Activated T-cell treated with anti-CD3 and anti-CD28 coated beads, Interleukin-2, amount 50 U/mL, for 72 hours (primary cell): ENCODE measurements around the gene PRR15L. TPM values are rescaled to one million over a fixed set of nuclear protein-coding genes. Genes with fewer than 3 reads are reported as not detected.
"Not testable (repeated sequence)": the region's sequence is repeated elsewhere in the genome, so short reads cannot be mapped to it uniquely, and the experiment has no call there.

Experiments
- ATAC-seq, 2 donors: fragments of 150-1000 bp; cut with Tn5 transposase; replicated peaks in 1 of 2; 2 replicates each; pipeline ENCODE4 v1.10.0; 2021; ENCODE audit warnings: moderate library complexity in 2 of 2, mild to moderate bottlenecking in 1 of 2
- DNase-seq, 2 donors: peaks; one replicate each; pipeline ENCODE4 v3.0.0; 2021 to 2022; ENCODE audit warnings: mixed read lengths in 1 of 2
- H3K27ac Mint-ChIP-seq: one replicate; pipeline ENCODE4 v1.8.0; 2022; ENCODE audit warnings: mild to moderate bottlenecking, moderate library complexity, mixed read lengths
- H3K27me3 Mint-ChIP-seq: one replicate; pipeline ENCODE4 v1.8.0; 2022; ENCODE audit warnings: low read depth, mixed read lengths
- H3K36me3 Mint-ChIP-seq, 2 donors: one replicate each; pipeline ENCODE4 v1.8.0; 2022; ENCODE audit warnings: mixed read lengths in 2 of 2, mild to moderate bottlenecking in 1 of 2; ENCODE audit not compliant: insufficient read depth in 2 of 2
- H3K4me1 Mint-ChIP-seq: one replicate; pipeline ENCODE4 v1.8.0; 2022; ENCODE audit warnings: low read depth, mixed read lengths
- H3K4me3 Mint-ChIP-seq, 2 donors: one replicate each; pipeline ENCODE4 v1.8.0; 2022; ENCODE audit warnings: mild to moderate bottlenecking in 2 of 2, mixed read lengths in 2 of 2, moderate library complexity in 2 of 2
- H3K9me3 Mint-ChIP-seq, 2 donors: one replicate each; pipeline ENCODE4 v1.8.0; 2022; ENCODE audit warnings: mixed read lengths in 2 of 2
- total RNA-seq, 2 donors: library from RNA; stranded (reverse); gene quantifications; one replicate each; pipeline ENCODE4 v1.2.3, GENCODE V29; 2022

Gene PRR15L
- total RNA-seq, 2 donors from 2014 or later: not detected

- Mint-ChIP-seq H3K27ac (no peak overlapping the region), H3K9me3 (no peaks in the 10 kb centered on the region), H3K36me3 (no peaks in the 10 kb centered on the region), H3K27me3 (no peaks in the 10 kb centered on the region), H3K4me3 (no peak overlapping the region), H3K4me1 (no peaks in the 10 kb centered on the region)
- DNase-seq (no peak), ATAC-seq (no peak)
These were observed 37.7 kb upstream of the PRR15L start for GRCh38 chr17:47995241-47995935.

GRCh38 chr17:47994724-47995123 is 37.0 kb upstream of the PRR15L start:
- no peaks in the 10 kb centered on the region for H3K36me3 Mint-ChIP-seq
- no peaks in the 10 kb centered on the region for H3K27me3 Mint-ChIP-seq
- no peak overlapping the region for H3K4me3 Mint-ChIP-seq
- DNase-seq (no peak), ATAC-seq (no peak)
- no peak overlapping the region for H3K27ac Mint-ChIP-seq
- H3K9me3 Mint-ChIP-seq: no peaks in the 10 kb centered on the region
- H3K4me1 Mint-ChIP-seq: no peaks in the 10 kb centered on the region

- H3K4me1 Mint-ChIP-seq: no peaks in the 10 kb centered on the region
- DNase-seq (no peak), ATAC-seq (no peak)
- no peaks in the 10 kb centered on the region for H3K27me3 Mint-ChIP-seq
- no peaks in the 10 kb centered on the region for H3K36me3 Mint-ChIP-seq
- H3K4me3 Mint-ChIP-seq: no peak overlapping the region
- H3K27ac Mint-ChIP-seq: no peak overlapping the region
- no peaks in the 10 kb centered on the region for H3K9me3 Mint-ChIP-seq
These were observed 36.3 kb upstream of the PRR15L start for GRCh38 chr17:47993964-47994363.

GRCh38 chr17:47993031-47993564 is 35.4 kb upstream of the PRR15L start:
- Mint-ChIP-seq H3K36me3 (no peaks in the 10 kb centered on the region), H3K27me3 (no peaks in the 10 kb centered on the region), H3K9me3 (no peaks in the 10 kb centered on the region), H3K4me3 (no peak overlapping the region), H3K4me1 (no peaks in the 10 kb centered on the region), H3K27ac (no peak overlapping the region)
- no peak for ATAC-seq
- DNase-seq: no peak

DNA sequence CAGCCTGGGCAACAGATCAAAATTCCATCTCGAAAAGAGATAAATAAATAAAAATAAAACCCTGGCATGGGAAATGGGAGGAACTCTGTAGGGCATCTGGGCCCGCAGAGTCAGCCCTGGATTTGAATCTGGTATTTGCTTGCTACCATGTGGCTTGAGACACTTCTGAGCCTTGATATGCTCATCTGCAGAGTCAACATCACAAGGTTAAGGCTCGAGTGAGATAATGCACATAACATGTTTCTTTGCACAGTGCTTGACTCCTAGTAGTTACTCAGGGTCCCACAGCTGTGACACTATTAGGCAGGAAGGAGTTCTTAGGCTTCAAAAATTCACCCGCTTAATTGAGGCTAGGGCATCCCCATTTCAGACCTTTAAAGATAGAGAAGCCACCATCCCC is 34.5 kb upstream of the PRR15L start:
- ATAC-seq (no peak), DNase-seq (no peak)
- Mint-ChIP-seq H3K9me3 (no peaks in the 10 kb centered on the region), H3K36me3 (no peaks in the 10 kb centered on the region), H3K27me3 (no peaks in the 10 kb centered on the region), H3K4me3 (no peak overlapping the region), H3K4me1 (no peaks in the 10 kb centered on the region), H3K27ac (no peak overlapping the region)

GRCh38 chr17:47990962-47991731 is 33.5 kb upstream of the PRR15L start:
- Mint-ChIP-seq H3K27me3 (no peaks in the 10 kb centered on the region), H3K27ac (no peak overlapping the region)

GRCh38 chr17:47989700-47990099 is 32.0 kb upstream of the PRR15L start:
- Mint-ChIP-seq H3K9me3 (no peaks in the 10 kb centered on the region), H3K4me1 (no peaks in the 10 kb centered on the region), H3K27me3 (no peaks in the 10 kb centered on the region), H3K27ac (no peak overlapping the region), H3K36me3 (peaks cover 2 to 3% of the 10 kb centered on the region in 2 donors), H3K4me3 (no peak overlapping the region)
- ATAC-seq (no peak), DNase-seq (no peak)

More at GRCh38 chr17:47990962-47991731, 33.5 kb upstream of the PRR15L start:
- no peaks in the 10 kb centered on the region for H3K9me3 Mint-ChIP-seq
- H3K4me3 Mint-ChIP-seq: no peak overlapping the region
- ATAC-seq: no peak
- no peak for DNase-seq
- no peaks in the 10 kb centered on the region for H3K4me1 Mint-ChIP-seq
- H3K36me3 Mint-ChIP-seq: no peaks in the 10 kb centered on the region

DNA sequence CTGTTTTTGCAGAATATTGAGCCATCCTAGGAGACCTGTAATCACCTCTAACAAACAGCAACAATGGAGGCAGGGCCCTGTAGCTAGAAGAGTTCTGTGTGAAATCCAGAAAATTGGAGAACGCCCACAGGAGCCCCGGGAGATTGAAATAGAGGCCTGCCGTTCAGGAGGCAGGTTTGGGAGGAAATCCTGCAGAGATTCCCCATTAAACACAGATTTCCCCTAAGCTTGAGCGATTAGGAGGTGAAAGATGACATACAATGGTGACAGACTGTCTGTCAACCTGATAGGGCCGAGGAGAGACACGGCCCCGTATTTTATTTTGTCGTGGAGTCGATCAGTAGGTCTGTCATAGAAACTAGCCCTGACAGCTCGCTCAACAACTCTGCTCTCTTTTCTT is 31.5 kb upstream of the PRR15L start:
- H3K4me1 Mint-ChIP-seq: no peaks in the 10 kb centered on the region
- no peaks in the 10 kb centered on the region for H3K27me3 Mint-ChIP-seq
- no peak overlapping the region for H3K4me3 Mint-ChIP-seq
- DNase-seq (no peak), ATAC-seq (no peak)
- peaks cover 2 to 3% of the 10 kb centered on the region in 2 donors for H3K36me3 Mint-ChIP-seq
- no peak overlapping the region for H3K27ac Mint-ChIP-seq
- H3K9me3 Mint-ChIP-seq: no peaks in the 10 kb centered on the region

GRCh38 chr17:47988445-47988844 is 30.8 kb upstream of the PRR15L start:
- H3K36me3 Mint-ChIP-seq, H3K9me3 Mint-ChIP-seq, H3K4me1 Mint-ChIP-seq, H3K27me3 Mint-ChIP-seq, DNase-seq, H3K27ac Mint-ChIP-seq, ATAC-seq, H3K4me3 Mint-ChIP-seq: not testable (repeated sequence)

DNA sequence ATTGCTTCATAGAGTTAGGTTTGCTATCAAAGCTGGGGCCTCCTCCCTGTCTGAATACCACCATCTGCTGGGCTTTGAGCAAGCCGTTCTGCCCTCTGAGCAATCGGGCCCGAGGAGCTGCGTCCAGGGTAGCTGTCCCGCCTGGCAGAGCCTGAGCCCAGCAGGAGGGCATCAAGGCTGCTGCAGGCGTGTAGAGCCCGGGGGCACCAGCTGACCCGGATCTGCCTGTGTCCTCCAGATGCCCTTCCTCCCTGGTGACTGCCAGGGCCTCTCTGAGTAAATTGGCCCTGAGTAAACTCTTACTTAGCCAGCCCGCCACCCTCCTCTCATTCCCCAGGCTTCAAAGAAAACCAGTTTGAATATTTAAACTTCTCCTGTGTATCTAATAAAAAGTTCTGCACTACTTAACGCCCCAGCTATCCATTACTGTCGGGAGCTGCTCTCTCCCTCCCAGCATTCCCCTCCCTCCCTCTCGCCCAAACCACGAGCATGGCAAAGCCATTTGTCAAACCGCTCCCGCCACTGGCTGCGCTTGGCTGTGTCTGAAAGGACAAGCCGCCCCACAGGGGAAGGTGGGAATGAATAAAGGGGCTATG is 29.7 kb upstream of the PRR15L start:
- H3K27ac Mint-ChIP-seq: no peak overlapping the region

GRCh38 chr17:47986520-47986919 is 28.8 kb upstream of the PRR15L start:
- Mint-ChIP-seq H3K4me1 (no peaks in the 10 kb centered on the region), H3K9me3 (no peaks in the 10 kb centered on the region), H3K36me3 (peaks cover 2 to 6% of the 10 kb centered on the region in 2 donors), H3K4me3 (no peak overlapping the region), H3K27ac (no peak overlapping the region), H3K27me3 (no peaks in the 10 kb centered on the region)
- DNase-seq: no peak
- no peak for ATAC-seq

More for the DNA sequence above, 29.7 kb upstream of the PRR15L start:
- H3K4me1 Mint-ChIP-seq: no peaks in the 10 kb centered on the region
- no peaks in the 10 kb centered on the region for H3K27me3 Mint-ChIP-seq
- H3K36me3 Mint-ChIP-seq: peaks cover 2 to 6% of the 10 kb centered on the region in 2 donors
- no peak for ATAC-seq
- H3K9me3 Mint-ChIP-seq: no peaks in the 10 kb centered on the region
- no peak for DNase-seq
- H3K4me3 Mint-ChIP-seq: no peak overlapping the region

GRCh38 chr17:47983492-47984223 is 26.0 kb upstream of the PRR15L start:
- H3K4me1 Mint-ChIP-seq: no peaks in the 10 kb centered on the region
- no peak overlapping the region for H3K27ac Mint-ChIP-seq
- DNase-seq (no peak), ATAC-seq (no peak)
- no peak overlapping the region for H3K4me3 Mint-ChIP-seq
- H3K27me3 Mint-ChIP-seq: no peaks in the 10 kb centered on the region
- peaks cover 5 to 14% of the 10 kb centered on the region in 2 donors for H3K36me3 Mint-ChIP-seq
- no peaks in the 10 kb centered on the region for H3K9me3 Mint-ChIP-seq
